Suprapubic skin (tissue), 3 donors: ENCODE data around the gene LPXN.

Experiments
- CTCF ChIP-seq, 2 donors: fragments of 200-600 bp in 1 of 2; fragments of 450-650 bp in 1 of 2; sonication (generic) in 1 of 2; IDR thresholded peaks; one replicate each; pipeline ENCODE4 v1.5.1; 2016 to 2019; ENCODE audit warnings: antibody characterized with exemption in 2 of 2, mild to moderate bottlenecking in 1 of 2, moderate library complexity in 1 of 2
- POLR2A ChIP-seq, 2 donors: fragments of 450-650 bp; IDR thresholded peaks; one replicate each; pipeline ENCODE4 v1.6.1; 2017; ENCODE audit warnings: antibody characterized with exemption in 2 of 2, mild to moderate bottlenecking in 2 of 2, moderate library complexity in 2 of 2

- TF ChIP-seq POLR2A (IDR thresholded peaks at IDR 0.05) (no peak), CTCF (IDR thresholded peaks at IDR 0.05) (no peak)
Measured at GRCh38 chr11:58549644-58550043, 26.0 kb downstream of the LPXN start.
